ENCODE data around the gene CDHR4.
"Not testable (repeated sequence)": the region's sequence is repeated elsewhere in the genome, so short reads cannot be mapped to it uniquely, and the experiment has no call there.

Gene CDHR4

DNA sequence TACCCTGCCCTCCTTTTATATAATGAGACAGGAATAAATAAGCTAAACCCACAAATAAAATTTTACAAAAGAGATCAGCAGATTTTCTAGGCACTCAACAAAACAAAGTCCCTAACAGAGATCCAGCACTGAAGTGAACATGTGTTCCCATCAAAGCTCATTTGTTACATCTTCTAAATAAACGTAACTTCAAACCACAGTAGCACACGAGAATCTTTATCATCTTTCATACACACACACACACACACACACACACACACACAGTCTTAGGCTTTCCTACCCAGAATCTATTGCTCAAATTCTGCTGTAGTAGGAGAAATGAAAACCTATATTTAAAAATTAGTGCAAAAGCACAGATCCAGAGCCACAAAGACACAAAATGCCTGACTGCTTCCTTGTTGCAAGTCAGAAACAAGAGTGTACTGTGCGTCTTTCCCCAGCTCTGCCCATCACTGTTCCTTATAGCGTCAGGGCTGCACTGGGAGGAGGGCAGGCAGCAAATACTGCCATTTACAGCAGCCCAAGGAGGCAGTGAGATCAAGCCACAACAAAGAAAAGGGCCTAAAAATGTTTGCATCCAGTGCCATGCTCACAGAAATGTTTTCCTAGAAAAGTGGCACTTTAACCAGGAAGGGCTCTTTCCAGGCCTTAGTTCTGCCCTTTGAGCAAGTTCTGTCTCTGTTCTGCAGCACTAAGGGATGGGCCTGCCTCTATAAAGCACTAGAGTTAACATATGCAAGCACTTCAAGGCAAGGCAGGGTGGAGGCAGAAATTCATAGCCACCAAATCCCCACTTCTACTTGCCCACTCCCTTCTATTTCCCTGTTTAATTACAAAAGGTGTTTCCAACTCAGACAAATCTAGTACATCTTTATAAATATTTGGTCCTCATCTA, 19.3 kb downstream of the CDHR4 start:
- no peak for DNase-seq

DNA sequence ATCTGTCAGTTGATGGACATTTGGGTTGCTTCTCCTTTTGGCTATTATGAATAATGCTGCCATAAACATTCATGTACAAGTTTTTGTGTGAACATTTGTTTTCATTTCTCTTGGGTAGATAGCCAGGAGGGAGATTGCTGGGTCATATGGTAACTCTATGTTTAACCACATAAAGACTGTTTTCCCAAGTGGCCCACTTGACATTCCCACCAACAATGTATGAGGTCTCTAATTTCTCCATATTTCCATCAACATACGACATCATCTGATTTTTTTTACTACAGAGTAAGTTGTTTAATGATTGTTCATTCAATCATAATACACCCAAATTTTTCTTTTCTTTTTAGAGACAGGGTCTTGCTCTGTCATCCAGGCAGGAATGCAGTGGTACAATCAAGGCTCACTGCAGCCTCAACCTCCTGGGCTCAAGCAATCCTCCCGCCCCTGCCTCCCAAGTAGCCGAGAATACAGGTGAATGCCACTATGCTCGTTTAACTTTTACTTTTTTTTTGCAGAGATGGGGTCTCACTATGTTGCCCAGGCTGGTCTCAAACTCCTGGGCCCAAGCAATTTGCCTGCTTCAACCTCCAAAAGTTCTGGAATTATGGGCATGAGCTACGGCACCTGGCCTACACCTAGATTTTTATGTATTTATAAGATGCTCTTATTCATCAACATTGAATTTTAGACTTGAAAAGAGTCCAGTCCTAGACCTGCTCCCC, 20.2 kb downstream of the CDHR4 start:
- no peak for DNase-seq

DNA sequence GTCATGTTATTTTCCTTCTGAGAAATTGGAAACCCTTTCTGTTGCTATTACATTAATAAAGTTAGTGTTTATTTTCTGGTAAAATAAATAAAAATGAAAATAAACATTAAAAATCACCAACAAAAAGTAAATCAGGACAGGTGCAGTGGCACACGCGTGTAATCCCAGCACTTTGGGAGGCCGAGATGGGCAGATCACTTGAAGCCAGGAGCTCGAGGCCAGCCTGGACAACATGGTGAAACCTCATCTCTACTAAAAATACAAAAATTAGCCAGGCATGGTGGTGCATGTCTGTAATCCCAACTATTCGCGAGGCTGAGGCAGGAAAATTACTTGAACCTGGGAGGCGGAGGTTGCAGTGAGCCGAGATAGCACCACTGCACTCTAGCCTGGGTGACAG, 23.6 kb downstream of the CDHR4 start:
- not testable (repeated sequence) for DNase-seq

DNA sequence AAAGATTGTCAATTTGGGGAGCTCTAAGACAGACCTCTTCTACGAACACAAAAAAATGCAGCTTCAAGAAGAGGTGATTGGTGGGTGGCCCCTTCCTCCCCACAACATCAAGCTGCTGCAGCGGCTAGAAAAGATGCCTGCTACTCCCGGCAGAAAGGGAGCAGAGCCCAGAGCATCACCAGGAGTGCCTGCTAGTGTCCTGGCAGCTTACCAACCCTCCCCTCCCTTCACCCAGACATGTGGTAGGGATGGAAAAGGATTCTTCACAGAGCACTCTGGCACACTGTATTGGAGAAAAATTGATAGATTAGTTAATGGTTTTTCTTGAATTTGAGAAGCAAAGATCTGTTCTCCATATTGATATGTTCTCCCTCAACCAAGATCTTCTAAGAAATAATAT, 24.1 kb downstream of the CDHR4 start:
- no peak for DNase-seq

DNA sequence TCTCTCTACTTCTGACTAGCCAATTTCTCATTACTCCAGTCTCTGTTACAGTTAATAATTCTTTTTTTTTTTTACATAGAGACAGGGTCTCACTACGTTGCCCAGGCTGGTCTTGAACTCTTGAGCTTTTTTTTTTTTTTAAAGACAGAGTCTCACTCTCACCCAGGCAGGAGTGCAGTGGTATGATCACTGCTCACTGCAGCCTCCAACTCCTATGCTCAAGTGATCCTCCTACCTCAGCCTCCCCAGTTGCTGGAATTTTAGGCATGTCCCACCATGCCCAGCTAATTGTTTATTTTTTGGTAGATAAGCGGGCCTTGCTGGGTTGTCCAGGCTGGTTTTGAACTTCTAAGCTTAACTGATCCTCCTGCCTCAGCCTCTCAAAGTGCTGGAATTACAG, 27.0 kb downstream of the CDHR4 start:
- DNase-seq: no peak

DNA sequence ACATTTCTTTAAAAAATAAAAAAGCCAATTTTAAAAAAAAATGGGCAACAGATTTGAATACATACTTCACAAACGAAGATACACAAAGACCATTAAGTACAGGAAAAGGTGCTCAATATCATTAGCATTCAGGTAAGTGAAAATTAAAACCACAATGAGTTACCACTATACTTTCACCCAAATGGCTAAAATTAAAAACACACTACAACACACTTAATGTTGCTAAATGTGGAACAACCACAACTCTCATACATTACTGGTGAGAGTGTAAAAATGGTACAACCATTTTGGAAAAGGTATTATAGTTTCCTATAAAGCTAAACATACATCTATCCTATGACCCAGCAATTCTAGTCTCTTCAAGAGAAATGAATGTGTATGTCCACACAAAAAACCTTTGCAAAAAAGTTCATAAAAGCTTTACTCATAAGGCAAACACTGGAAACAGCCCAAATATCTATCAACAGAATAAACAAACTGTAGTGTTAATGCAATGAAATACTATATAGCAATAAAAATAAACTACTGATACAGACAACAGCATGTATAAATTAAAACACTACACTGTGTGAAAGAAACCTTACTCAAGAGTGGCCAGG, 28.2 kb downstream of the CDHR4 start:
- no peak for DNase-seq

DNA sequence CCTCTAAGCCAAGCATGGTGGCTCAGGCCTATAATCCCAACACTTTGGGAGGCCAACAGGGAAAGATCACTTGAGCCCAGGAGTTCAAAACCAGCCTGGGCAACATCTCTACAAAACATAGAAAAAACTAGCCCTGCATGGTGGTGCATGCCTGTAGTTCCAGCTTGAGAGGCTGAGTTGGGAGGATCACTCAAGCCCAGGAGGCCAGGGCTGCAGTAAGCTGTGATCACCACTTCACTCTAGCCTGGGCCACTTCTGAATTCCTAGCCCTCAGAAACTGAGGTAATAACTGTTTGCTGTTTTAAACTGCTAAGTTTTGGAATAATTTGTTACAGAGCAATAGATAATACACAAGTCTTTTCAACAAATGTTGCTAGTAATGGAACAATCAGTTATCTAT, 29.7 kb downstream of the CDHR4 start:
- DNase-seq: no peak

DNA sequence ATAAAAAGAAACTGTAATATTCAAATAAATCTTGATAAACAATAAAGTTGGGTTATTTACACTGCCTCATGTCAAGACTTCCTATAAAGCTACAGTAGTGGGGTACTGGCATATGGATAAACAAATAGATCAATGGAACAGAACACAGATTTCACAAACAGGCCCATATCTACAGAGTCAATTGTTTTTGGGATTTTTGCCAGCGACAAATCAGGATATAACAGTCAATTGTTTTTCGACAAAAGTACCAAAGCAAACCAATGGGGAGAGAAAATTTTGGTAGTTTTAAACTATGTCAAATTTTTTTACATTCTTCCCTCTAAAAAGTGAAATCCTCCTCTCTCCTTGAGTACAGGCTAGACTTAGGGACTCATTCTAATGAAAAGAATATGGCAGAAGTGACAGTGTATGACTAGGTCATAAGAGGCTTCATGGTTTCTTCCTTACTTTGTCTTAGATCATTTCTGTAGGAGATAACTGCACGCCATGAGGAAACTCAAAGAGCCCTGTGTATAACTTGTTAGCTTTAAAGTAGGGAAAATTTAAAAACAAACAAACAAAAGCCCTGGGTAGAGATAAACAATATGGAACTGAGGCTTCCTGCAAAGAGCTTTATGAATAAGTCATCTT, 30.3 kb downstream of the CDHR4 start:
- no peak for DNase-seq

DNA sequence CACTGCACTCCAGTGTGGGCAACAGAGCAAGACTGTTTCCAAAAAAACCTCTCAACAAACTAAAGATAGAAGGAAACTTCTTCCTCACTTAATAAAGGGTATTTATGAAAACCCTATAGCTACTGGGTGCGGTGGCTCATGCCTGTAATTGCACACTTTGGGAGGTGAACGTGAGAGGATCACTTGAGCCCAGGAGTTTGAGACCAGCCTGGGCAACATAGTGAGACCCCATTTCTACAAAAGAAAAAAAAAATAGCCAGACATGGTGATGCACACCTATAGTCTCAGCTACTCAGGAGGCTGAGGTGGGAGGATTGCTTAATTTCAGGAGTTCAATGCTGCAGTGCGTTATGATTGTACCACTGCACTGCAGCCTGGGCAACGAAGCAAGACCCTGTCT, 35.7 kb downstream of the CDHR4 start:
- no peak for DNase-seq

DNA sequence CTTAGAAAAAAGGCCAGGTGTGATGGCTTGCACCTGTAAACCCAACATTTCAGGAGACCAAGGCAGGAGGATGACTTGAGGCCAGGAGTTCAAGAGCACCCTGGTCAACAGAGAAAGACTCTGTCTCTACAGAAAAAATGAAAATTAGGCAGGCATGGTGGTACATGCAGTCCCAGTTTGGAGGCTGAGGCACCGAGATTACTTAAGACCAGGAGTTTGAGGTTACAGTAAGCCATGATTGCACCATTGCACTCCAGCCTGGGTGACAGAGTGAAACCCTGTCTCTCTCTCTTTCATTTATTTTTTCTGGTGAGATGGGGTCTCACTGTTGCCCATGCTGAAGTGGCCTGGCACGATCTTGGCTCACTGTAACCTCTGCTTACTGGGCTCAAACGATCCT, 38.0 kb downstream of the CDHR4 start:
- DNase-seq: no peak

DNA sequence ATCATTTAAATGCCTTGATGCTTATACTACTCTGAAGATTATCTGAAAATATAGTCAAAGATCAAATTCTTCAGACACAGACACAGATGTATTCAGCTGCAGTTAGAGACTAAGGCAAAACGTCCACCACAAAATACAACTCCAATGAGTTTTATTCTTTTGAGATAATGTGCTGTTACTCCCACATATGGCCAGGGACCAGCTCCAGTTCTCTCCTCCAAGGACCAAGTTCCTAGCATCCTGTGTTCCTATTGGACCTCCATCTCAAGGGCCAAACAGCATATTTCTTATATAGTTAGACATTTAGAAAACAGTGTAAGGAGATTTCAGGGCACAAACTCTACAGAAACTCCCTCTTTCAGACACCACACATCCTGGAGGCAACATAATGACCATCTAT, 40.4 kb downstream of the CDHR4 start:
- no peak for DNase-seq

DNA sequence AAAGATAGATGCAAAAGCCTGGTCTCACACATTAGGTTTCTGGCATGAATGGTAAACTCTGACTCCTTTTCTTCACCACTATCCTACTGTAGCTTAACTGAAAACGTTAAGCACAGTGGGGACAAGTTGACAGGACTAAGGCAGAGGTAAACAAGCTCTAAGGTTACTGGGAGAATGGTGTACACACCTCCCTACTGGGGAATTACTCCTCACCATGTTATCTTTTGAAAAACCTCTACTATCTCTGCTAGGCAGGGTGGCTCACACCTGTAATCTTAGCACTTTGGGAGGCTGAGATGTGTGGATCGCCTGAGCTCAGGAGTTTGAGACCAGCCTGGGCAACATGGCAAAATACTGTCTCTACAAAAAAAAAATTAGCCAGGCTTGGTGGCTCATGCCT, 42.5 kb downstream of the CDHR4 start:
- no peak for DNase-seq

DNA sequence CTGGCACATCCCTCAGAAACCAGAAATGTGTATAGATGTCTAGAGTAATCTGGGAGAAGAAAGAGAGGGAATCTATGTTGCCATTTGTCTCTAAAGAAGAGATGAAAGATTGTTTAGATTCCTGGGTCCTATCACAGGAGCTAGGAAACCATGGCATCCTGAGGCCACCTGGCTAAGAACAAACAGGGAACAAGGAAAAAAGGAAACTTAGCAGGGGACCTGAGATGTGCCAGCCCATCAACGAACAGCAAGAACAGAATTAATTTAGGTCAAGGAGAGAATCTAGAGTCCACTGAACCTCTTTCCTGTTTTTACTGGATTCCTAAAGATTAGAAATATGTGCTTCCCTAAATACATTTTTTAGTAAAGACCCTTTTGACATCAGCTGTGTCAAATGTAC, 43.6 kb downstream of the CDHR4 start:
- no peak for DNase-seq

DNA sequence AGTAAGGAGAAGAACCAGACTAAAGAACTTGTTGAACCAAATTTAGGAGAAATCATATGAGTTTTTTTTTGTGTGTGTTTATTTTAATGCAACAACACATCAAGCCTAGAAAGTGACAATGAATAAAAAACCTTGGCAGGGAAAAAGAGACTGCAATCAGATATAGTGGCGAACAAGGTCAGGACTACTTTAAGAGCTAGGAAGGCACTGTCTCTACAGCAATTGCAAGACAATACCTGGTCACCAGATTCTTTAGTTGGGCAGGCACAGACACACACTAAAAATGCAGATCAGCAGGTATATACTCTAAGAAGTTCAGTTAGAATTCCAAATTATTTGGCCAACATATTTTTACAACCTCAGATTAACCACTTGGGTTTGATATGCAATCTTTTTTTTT, 45.1 kb downstream of the CDHR4 start:
- no peak for DNase-seq

DNA sequence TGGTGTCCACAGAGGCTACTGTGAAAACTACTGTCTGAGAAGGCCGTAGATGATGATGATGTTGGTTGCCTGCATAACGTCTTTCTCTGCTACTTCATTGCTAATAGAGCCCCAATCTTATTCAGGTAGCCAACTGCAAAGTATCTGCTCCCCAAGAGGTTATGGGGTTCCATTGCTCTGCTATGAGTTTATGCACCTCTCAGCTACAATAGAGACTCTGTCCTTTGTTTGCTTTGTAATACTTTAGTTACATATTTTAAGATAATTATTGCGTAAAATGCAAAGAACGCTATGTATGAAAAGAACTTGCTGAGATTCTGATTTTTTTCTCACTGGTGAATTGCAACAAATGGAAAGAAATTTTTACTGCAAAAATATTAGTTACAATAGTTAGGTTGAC, 48.2 kb downstream of the CDHR4 start:
- no peak for DNase-seq

DNA sequence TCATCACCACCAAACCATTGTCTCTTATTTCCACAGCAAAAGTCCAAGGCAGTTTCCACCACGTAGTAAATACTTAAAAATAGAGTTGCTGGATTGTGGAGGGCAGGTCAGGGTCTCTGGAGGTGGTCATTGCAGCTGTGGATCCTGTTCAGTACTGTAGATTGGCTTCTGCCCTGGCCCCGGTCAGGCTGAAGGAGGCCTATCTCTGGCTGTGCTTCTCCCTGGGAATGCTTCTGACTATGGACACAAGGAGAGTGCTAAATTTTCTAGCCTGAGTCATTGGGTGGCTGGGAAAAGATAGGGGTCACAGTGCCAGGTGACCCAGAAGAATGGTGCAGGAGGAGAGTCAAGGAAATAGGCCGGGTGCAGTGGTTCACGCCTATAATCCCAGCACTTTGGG, 49.6 kb downstream of the CDHR4 start:
- no peak for DNase-seq

DNA sequence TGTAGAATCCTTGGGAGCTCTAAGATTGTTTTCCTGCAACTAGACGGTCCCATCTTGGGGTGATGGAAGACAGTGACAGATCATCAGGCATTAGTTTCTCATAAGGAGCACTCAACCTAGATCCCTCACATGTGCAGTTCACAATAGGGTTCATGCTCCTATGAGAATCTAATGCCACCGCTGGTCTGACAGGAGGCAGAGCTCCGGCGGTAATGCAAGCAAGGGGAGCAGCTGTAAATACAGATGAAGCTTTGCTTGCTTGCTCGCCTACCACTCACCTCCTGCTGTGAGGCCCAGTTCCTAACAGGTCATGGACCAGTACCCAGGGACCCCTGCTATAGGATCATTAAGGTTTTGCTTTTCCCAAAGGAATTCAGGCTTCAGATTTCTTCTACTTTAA, 50.8 kb downstream of the CDHR4 start:
- not testable (repeated sequence) for DNase-seq

DNA sequence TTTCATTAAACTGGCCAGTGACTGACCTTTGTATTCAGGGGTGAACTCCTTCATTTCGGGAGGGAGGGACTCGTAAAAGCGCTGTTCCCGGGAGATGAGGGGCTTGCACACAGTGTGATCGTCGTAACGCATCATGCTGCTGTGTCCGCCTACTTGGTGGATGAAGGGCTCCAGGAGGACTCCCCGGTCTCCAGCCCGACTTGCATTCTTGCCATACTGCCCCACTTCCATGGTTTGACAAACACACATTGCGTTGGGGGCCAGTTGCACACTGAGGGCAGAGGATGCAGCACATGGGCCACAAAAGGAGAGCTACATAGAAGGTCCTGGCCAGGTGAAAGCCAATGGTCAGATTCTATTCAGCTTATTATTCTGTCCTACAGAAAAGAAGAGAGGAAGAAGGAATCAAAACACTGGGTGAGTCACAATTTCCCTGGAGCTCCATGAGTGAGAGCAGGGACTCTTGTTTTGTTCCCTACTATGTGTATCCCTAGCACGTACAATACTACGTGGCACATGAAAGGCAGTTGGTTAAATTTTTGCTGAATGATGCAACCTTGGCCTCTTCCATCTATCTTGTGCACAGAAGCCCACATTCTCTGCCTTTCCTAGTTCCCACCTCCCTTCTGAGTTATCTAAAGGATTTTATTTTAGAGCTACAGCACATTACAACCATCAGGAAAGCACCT, 51.7 kb downstream of the CDHR4 start:
- DNase-seq: no peak

DNA sequence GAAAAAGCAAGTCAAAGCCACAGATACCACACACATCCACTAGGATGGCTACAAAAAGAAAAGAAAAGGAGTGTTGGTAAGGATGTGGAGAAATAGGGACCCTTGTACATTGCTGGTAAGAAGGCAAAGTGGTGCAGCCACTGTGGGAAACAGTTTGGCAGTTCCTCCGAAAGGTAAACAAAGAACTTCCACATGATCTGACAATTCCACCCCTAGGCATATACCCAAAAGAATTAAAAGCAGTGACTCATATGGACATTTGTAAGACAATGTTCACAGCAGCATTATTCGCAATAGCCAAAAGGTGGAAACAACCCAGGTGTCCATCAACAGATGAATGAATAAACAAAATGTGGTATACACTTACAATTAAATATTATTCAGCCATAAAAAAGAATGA, 53.7 kb downstream of the CDHR4 start:
- DNase-seq: no peak

All from activated T-cell treated with anti-CD3 and anti-CD28 coated beads for 4 hours (primary cell).